ENCODE data around the gene ADAM12. TPM values are rescaled to one million over a fixed set of nuclear protein-coding genes. Genes with fewer than 3 reads are reported as not detected.

ADAM12 gene
- total and polyA plus RNA-seq, 10 donors, result 0.51 to 7.0 (median 1.0) TPM

DNA sequence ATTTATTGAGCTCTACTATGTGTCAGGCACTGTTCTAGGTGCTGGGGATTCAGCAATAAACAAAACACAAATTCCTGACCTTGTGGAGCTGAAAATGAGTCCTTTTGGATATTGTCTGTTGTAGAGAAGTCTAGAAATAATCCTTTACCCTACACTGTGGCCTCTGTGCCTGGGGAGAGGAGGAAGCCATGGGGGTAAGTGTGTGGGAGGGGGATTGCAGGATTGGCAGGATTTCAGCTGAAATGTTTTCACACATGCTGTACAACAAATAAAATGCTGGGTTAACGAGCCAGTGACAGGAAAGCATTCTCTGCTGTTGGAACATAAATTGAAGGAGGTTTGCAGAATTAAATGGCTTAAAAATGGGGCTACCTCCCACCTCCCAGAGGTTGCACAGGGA, 302.5 kb downstream of the ADAM12 start:
- 46 to 73% (median 61%) methylated on average over 1 of the region's 1 CpG for WGBS, 5 donors
- Histone ChIP-seq H3K27ac (no peak overlapping the region), H3K36me3 (no peaks in the 10 kb centered on the region), H3K4me1 (no peaks in the 10 kb centered on the region), H3K27me3 (replicated peaks in 1 of 7) (no peaks in the 10 kb centered on the region), H3K9me3 (no peaks in the 10 kb centered on the region), H3K4me3 (no peak overlapping the region)
- TF ChIP-seq POLR2AphosphoS5 (IDR thresholded peaks at IDR 0.05) (no peak), POLR2A (IDR thresholded peaks at IDR 0.05) (no peak)
- TF ChIP-seq, protein P1, sequence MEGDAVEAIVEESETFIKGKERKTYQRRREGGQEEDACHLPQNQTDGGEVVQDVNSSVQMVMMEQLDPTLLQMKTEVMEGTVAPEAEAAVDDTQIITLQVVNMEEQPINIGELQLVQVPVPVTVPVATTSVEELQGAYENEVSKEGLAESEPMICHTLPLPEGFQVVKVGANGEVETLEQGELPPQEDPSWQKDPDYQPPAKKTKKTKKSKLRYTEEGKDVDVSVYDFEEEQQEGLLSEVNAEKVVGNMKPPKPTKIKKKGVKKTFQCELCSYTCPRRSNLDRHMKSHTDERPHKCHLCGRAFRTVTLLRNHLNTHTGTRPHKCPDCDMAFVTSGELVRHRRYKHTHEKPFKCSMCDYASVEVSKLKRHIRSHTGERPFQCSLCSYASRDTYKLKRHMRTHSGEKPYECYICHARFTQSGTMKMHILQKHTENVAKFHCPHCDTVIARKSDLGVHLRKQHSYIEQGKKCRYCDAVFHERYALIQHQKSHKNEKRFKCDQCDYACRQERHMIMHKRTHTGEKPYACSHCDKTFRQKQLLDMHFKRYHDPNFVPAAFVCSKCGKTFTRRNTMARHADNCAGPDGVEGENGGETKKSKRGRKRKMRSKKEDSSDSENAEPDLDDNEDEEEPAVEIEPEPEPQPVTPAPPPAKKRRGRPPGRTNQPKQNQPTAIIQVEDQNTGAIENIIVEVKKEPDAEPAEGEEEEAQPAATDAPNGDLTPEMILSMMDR (IDR thresholded peaks at IDR 0.05 in 8 of 11, conservative IDR thresholded peaks at IDR 0.05 in 3 of 11), result no peak
- no peak for DNase-seq
- intact Hi-C loops (cut with DNase I; ENCODE audit: low total_unique reads), result no loop called here

- Histone ChIP-seq H3K4me3 (no peak overlapping the region), H3K36me3 (no peaks in the 10 kb centered on the region), H3K4me1 (no peaks in the 10 kb centered on the region), H3K27me3 (replicated peaks in 1 of 7) (no peaks in the 10 kb centered on the region), H3K9me3 (no peaks in the 10 kb centered on the region), H3K27ac (no peak overlapping the region)
- no peak for DNase-seq
- TF ChIP-seq, protein P1 (IDR thresholded peaks at IDR 0.05 in 8 of 11, conservative IDR thresholded peaks at IDR 0.05 in 3 of 11), result no peak
- no peak for TF ChIP-seq POLR2A (IDR thresholded peaks at IDR 0.05)
- no peak for TF ChIP-seq POLR2AphosphoS5 (IDR thresholded peaks at IDR 0.05)
- 70 to 96% (median 85%) methylated on average over 4 of the region's 4 CpGs for WGBS, 5 donors
- intact Hi-C loops (cut with DNase I; ENCODE audit: low total_unique reads), result no loop called here
These were observed 303.9 kb downstream of the ADAM12 start for GRCh38 chr10:126084369-126084768.

DNA sequence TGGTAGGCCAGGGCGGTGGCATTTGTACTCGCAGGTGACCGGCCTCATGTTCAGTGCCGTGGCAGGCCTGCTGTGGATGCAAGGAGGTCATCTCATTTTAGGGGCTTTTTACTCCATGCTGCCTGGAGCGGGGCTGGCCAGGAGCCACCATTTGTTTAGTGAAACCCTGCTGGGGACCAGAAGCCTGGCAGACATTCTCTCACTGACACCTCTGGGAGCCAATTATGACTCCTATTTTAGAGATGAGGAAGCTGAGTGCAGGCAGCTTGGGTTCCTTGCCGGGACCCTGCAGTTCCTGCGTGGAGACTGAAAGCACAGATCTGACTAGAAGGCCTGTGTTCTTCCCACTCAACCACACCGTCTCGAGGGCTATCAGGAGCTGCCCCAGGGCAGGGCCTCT, 305.3 kb downstream of the ADAM12 start:
- no peak overlapping the region for H3K27ac ChIP-seq
- WGBS, 5 donors, result 87 to 97% (median 92%) methylated on average over 5 to 9 of the region's 9 CpGs
- intact Hi-C loops (cut with DNase I; ENCODE audit: low total_unique reads), result no loop called here
- H3K36me3 ChIP-seq, result no peaks in the 10 kb centered on the region
- H3K27me3 ChIP-seq (replicated peaks in 1 of 7), result no peaks in the 10 kb centered on the region
- H3K4me3 ChIP-seq, result no peak overlapping the region
- no peaks in the 10 kb centered on the region for H3K4me1 ChIP-seq
- DNase-seq, result no peak
- TF ChIP-seq POLR2A (IDR thresholded peaks at IDR 0.05) (no peak), POLR2AphosphoS5 (IDR thresholded peaks at IDR 0.05) (no peak)
- TF ChIP-seq, protein P1 (IDR thresholded peaks at IDR 0.05 in 8 of 11, conservative IDR thresholded peaks at IDR 0.05 in 3 of 11), result no peak
- no peaks in the 10 kb centered on the region for H3K9me3 ChIP-seq

DNA sequence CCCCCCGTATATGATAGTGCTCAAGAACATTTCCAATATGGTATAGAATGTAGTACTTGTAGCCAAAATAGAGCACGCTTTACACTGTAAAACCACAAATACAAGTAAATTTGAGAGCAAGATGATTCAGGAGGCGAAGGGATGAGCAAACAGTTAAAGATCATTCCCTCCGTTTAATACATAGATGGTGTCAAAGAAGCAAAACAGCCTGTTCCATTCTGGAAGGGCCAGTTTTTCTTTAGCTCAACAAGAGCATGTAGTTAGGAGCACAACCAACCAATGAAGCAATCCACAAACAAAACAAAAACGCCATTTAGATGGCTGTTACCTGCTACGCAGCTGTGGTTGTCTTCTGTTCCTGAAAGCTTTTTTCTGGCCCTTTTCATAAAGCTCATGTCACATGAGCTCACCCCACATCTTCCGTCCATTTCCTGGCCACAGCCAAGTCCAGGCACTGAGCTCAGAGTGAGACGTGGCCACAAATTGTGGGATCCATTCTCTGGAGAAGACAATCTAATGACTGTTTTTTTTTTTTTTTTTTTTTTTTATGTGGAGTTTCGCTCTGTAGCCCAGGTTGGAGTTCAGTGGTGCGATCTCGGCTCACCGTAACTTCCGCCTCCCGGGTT, 306.3 kb downstream of the ADAM12 start:
- H3K4me1 ChIP-seq, result no peaks in the 10 kb centered on the region
- intact Hi-C loops (cut with DNase I; ENCODE audit: low total_unique reads), result no loop called here
- H3K4me3 ChIP-seq, result no peak overlapping the region
- TF ChIP-seq, protein P1 (IDR thresholded peaks at IDR 0.05 in 8 of 11, conservative IDR thresholded peaks at IDR 0.05 in 3 of 11), result no peak
- no peak for TF ChIP-seq POLR2AphosphoS5 (IDR thresholded peaks at IDR 0.05)
- TF ChIP-seq POLR2A (IDR thresholded peaks at IDR 0.05), result no peak
- no peak for DNase-seq
- H3K36me3 ChIP-seq, result no peaks in the 10 kb centered on the region
- 86 to 94% (median 90%) methylated on average over 14 of the region's 14 CpGs for WGBS, 5 donors
- H3K27ac ChIP-seq, result no peak overlapping the region
- H3K9me3 ChIP-seq, result peaks cover 0 to 8% (median 0%) of the 10 kb centered on the region in 8 donors
- H3K27me3 ChIP-seq (replicated peaks in 1 of 7), result no peaks in the 10 kb centered on the region

Measured in spleen (tissue), 11 donors.